ENCODE results near the gene SF3A1. TPM values are rescaled to one million over a fixed set of nuclear protein-coding genes. Genes with fewer than 3 reads are reported as not detected.

SF3A1 gene
- total RNA-seq, 2 experiments from 2014 or later, result 335 to 388 TPM

- Mint-ChIP-seq H3K27ac (no peak overlapping the region), H3K9me3 (no peaks in the 10 kb centered on the region), H3K36me3 (ENCODE audit: low read depth) (peaks cover 25% of the 10 kb centered on the region), H3K27me3 (no peaks in the 10 kb centered on the region), H3K4me1 (ENCODE audit: low read depth) (peaks cover 31% of the 10 kb centered on the region), H3K4me3 (no peak overlapping the region)
- Histone ChIP-seq H3K9me3 (ENCODE audit: control insufficient read depth in 1 of 2, insufficient read depth in 1 of 2, low read length in 2 of 2) (no peaks in the 10 kb centered on the region), H3K4me1 (ENCODE audit: insufficient read depth, low read length) (peaks cover 56% of the 10 kb centered on the region), H3K36me3 (ENCODE audit: insufficient read depth, low read length) (peaks cover 13% of the 10 kb centered on the region), H3K27me3 (ENCODE audit: control insufficient read depth in 1 of 2, insufficient read depth in 2 of 2, low read length in 2 of 2) (no peaks in the 10 kb centered on the region), H3K27ac (ENCODE audit: low read depth in 1 of 2, low read length in 2 of 2) (no peak overlapping the region), H3K4me3 (ENCODE audit: low read length) (no peak overlapping the region)
- ATAC-seq (ENCODE audit: poor library complexity), result no peak
- TF ChIP-seq CTCF (IDR thresholded peaks at IDR 0.05), result no peak
- intact Hi-C loops (cut with DNase I, micrococcal nuclease), result no loop called here
- DNase-seq, result no peak
- CTCF ChIA-PET, result interaction anchor here (0.7 kb wide), 1 partner anchor 20 kb away, joined by 3 read pairs; no protein-coding TSS in a partner anchor
- POLR2A ChIA-PET, result interaction anchor here (1.6 kb wide), 1 partner anchor 140 kb away, joined by 5 read pairs; no protein-coding TSS in a partner anchor
Observed at GRCh38 chr22:30284172-30284571, 72.5 kb downstream of the SF3A1 start.

GRCh38 chr22:30283342-30283741 lies 73.4 kb downstream of the SF3A1 start:
- H3K27ac ChIP-seq (ENCODE audit: low read depth in 1 of 2, low read length in 2 of 2), result no peak overlapping the region
- H3K4me3 Mint-ChIP-seq, result no peak overlapping the region

GRCh38 chr22:30282616-30283046 lies 74.1 kb downstream of the SF3A1 start:
- intact Hi-C loops (cut with DNase I, micrococcal nuclease), result no loop called here
- DNase-seq, result peak in 3 of 14 experiments; percentile 39 to 48 (median 43)

More at GRCh38 chr22:30283342-30283741, 73.4 kb downstream of the SF3A1 start:
- Mint-ChIP-seq H3K36me3 (ENCODE audit: low read depth) (peaks cover 25% of the 10 kb centered on the region), H3K27me3 (no peaks in the 10 kb centered on the region), H3K27ac (no peak overlapping the region), H3K4me1 (ENCODE audit: low read depth) (peaks cover 36% of the 10 kb centered on the region), H3K9me3 (no peaks in the 10 kb centered on the region)
- Histone ChIP-seq H3K36me3 (ENCODE audit: insufficient read depth, low read length) (peaks cover 13% of the 10 kb centered on the region), H3K27me3 (ENCODE audit: control insufficient read depth in 1 of 2, insufficient read depth in 2 of 2, low read length in 2 of 2) (no peaks in the 10 kb centered on the region), H3K4me1 (ENCODE audit: insufficient read depth, low read length) (peaks cover 52% of the 10 kb centered on the region), H3K9me3 (ENCODE audit: control insufficient read depth in 1 of 2, insufficient read depth in 1 of 2, low read length in 2 of 2) (no peaks in the 10 kb centered on the region), H3K4me3 (ENCODE audit: low read length) (no peak overlapping the region)
- POLR2A ChIA-PET, result interaction anchor here (1.3 to 1.6 kb wide), 2 partner anchors 20 to 141 kb away, joined by 4 to 5 read pairs; no protein-coding TSS in a partner anchor
- CTCF ChIA-PET, result interaction anchor here (1.4 kb wide), 1 partner anchor 104 kb away, joined by 4 read pairs; the partner anchor contains the start of gene RNF215
- DNase-seq, result no peak
- intact Hi-C loops (cut with DNase I, micrococcal nuclease), result no loop called here
- TF ChIP-seq CTCF (IDR thresholded peaks at IDR 0.05), result no peak
- no peak for ATAC-seq (ENCODE audit: poor library complexity)

More at GRCh38 chr22:30282616-30283046, 74.1 kb downstream of the SF3A1 start:
- Mint-ChIP-seq H3K36me3 (ENCODE audit: low read depth) (peaks cover 17% of the 10 kb centered on the region), H3K4me3 (no peak overlapping the region), H3K27ac (no peak overlapping the region), H3K9me3 (no peaks in the 10 kb centered on the region), H3K27me3 (no peaks in the 10 kb centered on the region), H3K4me1 (ENCODE audit: low read depth) (peaks cover 36% of the 10 kb centered on the region)
- POLR2A ChIA-PET, result interaction anchor here (1.3 to 1.6 kb wide), 2 partner anchors 19 to 141 kb away, joined by 4 to 5 read pairs; no protein-coding TSS in a partner anchor
- ATAC-seq (ENCODE audit: poor library complexity), result no peak
- CTCF ChIA-PET, result interaction anchor here (1.4 kb wide), 1 partner anchor 105 kb away, joined by 4 read pairs; the partner anchor contains the start of gene RNF215
- Histone ChIP-seq H3K4me3 (ENCODE audit: low read length) (no peak overlapping the region), H3K4me1 (ENCODE audit: insufficient read depth, low read length) (peaks cover 45% of the 10 kb centered on the region), H3K27me3 (ENCODE audit: control insufficient read depth in 1 of 2, insufficient read depth in 2 of 2, low read length in 2 of 2) (no peaks in the 10 kb centered on the region), H3K27ac (ENCODE audit: low read depth in 1 of 2, low read length in 2 of 2) (no peak overlapping the region), H3K9me3 (ENCODE audit: control insufficient read depth in 1 of 2, insufficient read depth in 1 of 2, low read length in 2 of 2) (no peaks in the 10 kb centered on the region), H3K36me3 (ENCODE audit: insufficient read depth, low read length) (peaks cover 13% of the 10 kb centered on the region)
- TF ChIP-seq CTCF (IDR thresholded peaks at IDR 0.05), result no peak

Other genes with a start within 250 kb of the SF3A1 start
- gene LIF, start 110.1 kb downstream of the SF3A1 start, total RNA-seq, result under 1 TPM; 0.17 to 0.30 TPM
- gene OSM, start 90.0 kb downstream of the SF3A1 start, total RNA-seq, result 10 to 100 TPM; 13.9 to 16.7 TPM
- gene CASTOR1, start 67.4 kb downstream of the SF3A1 start, total RNA-seq, result 1 to 10 TPM; 7.9 to 8.8 TPM
- gene TBC1D10A, start 30.0 kb downstream of the SF3A1 start, total RNA-seq, result 10 to 100 TPM; 38.9 to 41.8 TPM
- 10 to 100 TPM in 1 of 2 experiments, 1 to 10 TPM in 1; 8.3 to 10.1 TPM for gene CCDC157, start 113 bp upstream of the SF3A1 start, total RNA-seq
- gene RNF215, start 30.5 kb upstream of the SF3A1 start, total RNA-seq, result 1 to 10 TPM; 4.6 to 4.9 TPM
- gene SEC14L2, start 40.1 kb upstream of the SF3A1 start, total RNA-seq, result 10 to 100 TPM; 74.6 to 79.8 TPM
- gene MTFP1, start 68.9 kb upstream of the SF3A1 start, total RNA-seq, result 10 to 100 TPM; 37.2 to 38.0 TPM
- not detected for gene SEC14L3, start 115.1 kb upstream of the SF3A1 start, total RNA-seq
- gene SEC14L4, start 148.8 kb upstream of the SF3A1 start, total RNA-seq, result not detected
- not detected for gene SEC14L6, start 189.8 kb upstream of the SF3A1 start, total RNA-seq
- not detected for gene GAL3ST1, start 217.8 kb upstream of the SF3A1 start, total RNA-seq
- gene PES1, start 235.0 kb upstream of the SF3A1 start, total RNA-seq, result 10 to 100 TPM; 28.4 to 30.5 TPM